Right lobe of liver (tissue), 4 donors: ENCODE measurements around the gene STX1A.

ENCODE experiments used
- CTCF ChIP-seq, 4 donors: fragments of 200-600 bp in 3 of 4; fragments of 450-650 bp in 1 of 4; IDR thresholded peaks; one replicate each; pipeline versions ENCODE4 v1.5.1 to v1.8.0; 2016 to 2022; ENCODE audit warnings: antibody characterized with exemption in 4 of 4, mild to moderate bottlenecking in 2 of 4
- POLR2A ChIP-seq: fragments of 450-650 bp; IDR thresholded peaks from one replicate; pipeline ENCODE4 v1.6.1; 2017; ENCODE audit warnings: antibody characterized with exemption, mild to moderate bottlenecking
- donor health status: DM: no; HTN: no; CAD: no.
- donor health status: DM: no; HTN: no; CAD: no.
- donor health status: DM: no; HTN: yes; CAD: no.

GRCh38 chr7:73721377-73721817 lies 1.9 kb upstream of the STX1A start:
- no peak for TF ChIP-seq CTCF (IDR thresholded peaks at IDR 0.05)
- TF ChIP-seq POLR2A = no peak
